Panc1 (cell line): ENCODE data around the gene CDKAL1. TPM values are rescaled to one million over a fixed set of nuclear protein-coding genes. Genes with fewer than 3 reads are reported as not detected.

Source experiments
- ATAC-seq: fragments of 200-7000 bp; cut with Tn5 transposase; 2 replicates; pipeline ENCODE4 v1.9.1; 2020; ENCODE audit warnings: mild to moderate bottlenecking, moderate library complexity
- BruUV-seq: library from RNA; stranded (reverse); fragments of 400-500 nt; replicated peaks from 2 replicates; lab custom pipeline; 2021; lab: Mats Ljungman, UMichigan
- CTCF ChIA-PET: fragments of 300-600 bp; sonication (Branson Sonifier 250); formaldehyde crosslinking; loops from one replicate; lab custom pipeline; 2022; ENCODE audit warnings: antibody characterized with exemption; lab: Charles Lee
- POLR2A ChIA-PET: fragments of 300-600 bp; sonication (Branson Sonifier 250); formaldehyde crosslinking; loops from one replicate; lab custom pipeline; 2022; ENCODE audit warnings: antibody characterized with exemption; lab: Charles Lee
- DNase-seq: peaks from one replicate; pipeline ENCODE4 v3.0.0-alpha.2; 2010; ENCODE audit warnings: low read depth, low spot score
- H3K27ac ChIP-seq: 2 replicates; pipeline ENCODE4 v1.5.1; 2011; ENCODE audit warnings: mild to moderate bottlenecking, low read length, inconsistent platforms
- H3K27me3 ChIP-seq: fragments of 200-500 bp; sonication (Bioruptor generic); 2 replicates; pipeline ENCODE4 v1.6.0; 2014; ENCODE audit warnings: low read length, inconsistent platforms; ENCODE audit not compliant: control insufficient read depth, insufficient read depth
- H3K36me3 ChIP-seq: fragments of 200-500 bp; sonication (Bioruptor generic); 2 replicates; pipeline ENCODE4 v1.5.1; 2014; ENCODE audit warnings: inconsistent platforms, mild to moderate bottlenecking, low read length, moderate library complexity; ENCODE audit not compliant: control insufficient read depth, insufficient read depth
- H3K4me1 ChIP-seq: 2 replicates; pipeline ENCODE4 v1.5.1; 2011; ENCODE audit warnings: inconsistent platforms, mild to moderate bottlenecking, low read length, moderate library complexity; ENCODE audit not compliant: control insufficient read depth, insufficient read depth
- H3K4me3 ChIP-seq, 2 experiments: 2 replicates each; pipeline ENCODE4 v1.5.1; 2011 to 2012; ENCODE audit warnings: low read depth in 2 of 2, low read length in 2 of 2, mild to moderate bottlenecking in 2 of 2, inconsistent platforms in 1 of 2, moderate library complexity in 1 of 2
- H3K9me3 ChIP-seq: fragments of 200-500 bp; sonication (Bioruptor generic); 2 replicates; pipeline ENCODE4 v1.5.1; 2014; ENCODE audit warnings: low read depth, mild to moderate bottlenecking, inconsistent platforms, low read length, moderate library complexity; ENCODE audit not compliant: control insufficient read depth, insufficient read depth
- POLR2AphosphoS5 ChIP-seq: IDR thresholded peaks from 2 replicates; pipeline ENCODE4 v1.6.1; 2012; ENCODE audit warnings: mild to moderate bottlenecking, low read depth, low read length, moderate library complexity
- SIN3A ChIP-seq: IDR thresholded peaks from 2 replicates; pipeline ENCODE4 v1.6.1; 2012; ENCODE audit warnings: low read depth, mild to moderate bottlenecking, low read length, moderate library complexity, borderline replicate concordance; ENCODE audit not compliant: insufficient read depth
- TCF7L2 ChIP-seq: IDR thresholded peaks from 2 replicates; pipeline ENCODE4 v1.6.1; 2011; ENCODE audit warnings: mild to moderate bottlenecking, low read depth, low read length, inconsistent platforms
- in situ Hi-C: cut with HindIII; loops from 2 replicates; pipeline ENCODE4 v1.10.0; 2016; ENCODE audit warnings: low sequenced_read_pairs, low pct_unique_long_range_greater_than_20kb
- intact Hi-C: fragments of 100-400 bp; cut with micrococcal nuclease; formaldehyde crosslinking; loops from one replicate; pipeline ENCODE4 v1.10.0; 2022; ENCODE audit not compliant: unreplicated experiment
- total RNA-seq: library from RNA; stranded (reverse); gene quantifications from one replicate; pipeline ENCODE4 v1.2.1, GENCODE V29; 2021; ENCODE audit not compliant: unreplicated experiment
- TF ChIP-seq, protein P1 (sequence below), 2 experiments: IDR thresholded peaks; 2 replicates each; pipeline ENCODE4 v1.6.1; 2011 to 2012; ENCODE audit warnings: low read depth in 2 of 2, control low read depth in 1 of 2, low read length in 1 of 2, mild to moderate bottlenecking in 1 of 2, moderate library complexity in 1 of 2; ENCODE audit not compliant: insufficient read depth in 1 of 2
- TF ChIP-seq, protein P2 (sequence below): fragments of 450-650 bp; IDR thresholded peaks from 2 replicates; pipeline ENCODE4 v1.5.1; 2017; ENCODE audit warnings: mild to moderate bottlenecking

The CDKAL1 gene
- total RNA-seq, 1 experiment from 2014 or later, result 14.5 TPM

DNA sequence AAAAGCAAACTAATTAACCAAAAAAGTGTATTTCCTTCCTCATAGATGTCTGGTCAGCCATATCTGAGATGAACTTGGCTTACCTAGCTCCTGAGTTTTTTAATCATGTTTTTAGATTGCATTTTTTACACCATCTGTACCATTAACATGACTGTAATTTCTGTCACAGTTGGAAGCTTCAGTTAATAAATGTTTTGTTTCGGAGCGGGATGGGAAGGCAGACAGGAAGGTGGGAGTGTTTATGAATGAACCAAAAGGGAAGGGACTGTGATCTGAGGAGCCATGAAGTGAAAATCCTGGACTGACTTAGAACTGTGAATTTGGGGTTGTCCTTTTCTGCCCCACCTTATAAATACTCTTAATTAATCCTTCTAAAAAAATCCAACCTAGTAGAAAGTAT lies 613.7 kb downstream of the CDKAL1 start:
- Histone ChIP-seq H3K27me3 (no peaks in the 10 kb centered on the region), H3K27ac (no peak overlapping the region), H3K4me3 (no peak overlapping the region), H3K4me1 (no peaks in the 10 kb centered on the region), H3K36me3 (no peaks in the 10 kb centered on the region), H3K9me3 (no peaks in the 10 kb centered on the region)
- DNase-seq (no peak), ATAC-seq (no peak)
- ChIA-PET POLR2A (no interaction called here), CTCF (no interaction called here)
- TF ChIP-seq SIN3A, result no peak
- no peak for TF ChIP-seq TCF7L2
- TF ChIP-seq, protein P1, sequence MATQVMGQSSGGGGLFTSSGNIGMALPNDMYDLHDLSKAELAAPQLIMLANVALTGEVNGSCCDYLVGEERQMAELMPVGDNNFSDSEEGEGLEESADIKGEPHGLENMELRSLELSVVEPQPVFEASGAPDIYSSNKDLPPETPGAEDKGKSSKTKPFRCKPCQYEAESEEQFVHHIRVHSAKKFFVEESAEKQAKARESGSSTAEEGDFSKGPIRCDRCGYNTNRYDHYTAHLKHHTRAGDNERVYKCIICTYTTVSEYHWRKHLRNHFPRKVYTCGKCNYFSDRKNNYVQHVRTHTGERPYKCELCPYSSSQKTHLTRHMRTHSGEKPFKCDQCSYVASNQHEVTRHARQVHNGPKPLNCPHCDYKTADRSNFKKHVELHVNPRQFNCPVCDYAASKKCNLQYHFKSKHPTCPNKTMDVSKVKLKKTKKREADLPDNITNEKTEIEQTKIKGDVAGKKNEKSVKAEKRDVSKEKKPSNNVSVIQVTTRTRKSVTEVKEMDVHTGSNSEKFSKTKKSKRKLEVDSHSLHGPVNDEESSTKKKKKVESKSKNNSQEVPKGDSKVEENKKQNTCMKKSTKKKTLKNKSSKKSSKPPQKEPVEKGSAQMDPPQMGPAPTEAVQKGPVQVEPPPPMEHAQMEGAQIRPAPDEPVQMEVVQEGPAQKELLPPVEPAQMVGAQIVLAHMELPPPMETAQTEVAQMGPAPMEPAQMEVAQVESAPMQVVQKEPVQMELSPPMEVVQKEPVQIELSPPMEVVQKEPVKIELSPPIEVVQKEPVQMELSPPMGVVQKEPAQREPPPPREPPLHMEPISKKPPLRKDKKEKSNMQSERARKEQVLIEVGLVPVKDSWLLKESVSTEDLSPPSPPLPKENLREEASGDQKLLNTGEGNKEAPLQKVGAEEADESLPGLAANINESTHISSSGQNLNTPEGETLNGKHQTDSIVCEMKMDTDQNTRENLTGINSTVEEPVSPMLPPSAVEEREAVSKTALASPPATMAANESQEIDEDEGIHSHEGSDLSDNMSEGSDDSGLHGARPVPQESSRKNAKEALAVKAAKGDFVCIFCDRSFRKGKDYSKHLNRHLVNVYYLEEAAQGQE (IDR thresholded peaks at IDR 0.05; ENCODE audit: insufficient read depth in 1 of 2, low read depth in 2 of 2, low read length in 1 of 2), result no peak
- TF ChIP-seq, protein P2, sequence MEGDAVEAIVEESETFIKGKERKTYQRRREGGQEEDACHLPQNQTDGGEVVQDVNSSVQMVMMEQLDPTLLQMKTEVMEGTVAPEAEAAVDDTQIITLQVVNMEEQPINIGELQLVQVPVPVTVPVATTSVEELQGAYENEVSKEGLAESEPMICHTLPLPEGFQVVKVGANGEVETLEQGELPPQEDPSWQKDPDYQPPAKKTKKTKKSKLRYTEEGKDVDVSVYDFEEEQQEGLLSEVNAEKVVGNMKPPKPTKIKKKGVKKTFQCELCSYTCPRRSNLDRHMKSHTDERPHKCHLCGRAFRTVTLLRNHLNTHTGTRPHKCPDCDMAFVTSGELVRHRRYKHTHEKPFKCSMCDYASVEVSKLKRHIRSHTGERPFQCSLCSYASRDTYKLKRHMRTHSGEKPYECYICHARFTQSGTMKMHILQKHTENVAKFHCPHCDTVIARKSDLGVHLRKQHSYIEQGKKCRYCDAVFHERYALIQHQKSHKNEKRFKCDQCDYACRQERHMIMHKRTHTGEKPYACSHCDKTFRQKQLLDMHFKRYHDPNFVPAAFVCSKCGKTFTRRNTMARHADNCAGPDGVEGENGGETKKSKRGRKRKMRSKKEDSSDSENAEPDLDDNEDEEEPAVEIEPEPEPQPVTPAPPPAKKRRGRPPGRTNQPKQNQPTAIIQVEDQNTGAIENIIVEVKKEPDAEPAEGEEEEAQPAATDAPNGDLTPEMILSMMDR, result no peak
- TF ChIP-seq POLR2AphosphoS5, result no peak
- in situ Hi-C loops (no loop called here), intact Hi-C loops (no loop called here)
- no TSS peak for BruUV-seq

DNA sequence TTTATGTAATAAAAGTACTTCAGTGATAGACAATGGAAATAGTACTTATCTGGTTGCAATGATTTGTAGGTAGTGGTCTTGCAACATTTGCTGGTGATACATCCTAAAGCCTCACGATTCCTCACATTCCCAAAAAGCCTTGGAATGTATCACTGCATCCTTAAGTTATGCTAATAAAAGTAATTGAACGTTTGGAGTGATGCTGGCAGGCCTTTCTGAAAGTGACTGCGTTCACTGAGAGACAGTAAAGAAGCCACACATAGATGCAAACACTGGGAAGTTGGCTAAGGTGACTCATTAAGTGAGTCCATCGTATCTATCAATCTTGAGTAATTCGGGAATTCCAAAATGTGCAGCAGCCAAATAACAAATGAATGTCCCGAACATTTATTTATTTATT lies 615.2 kb downstream of the CDKAL1 start:
- in situ Hi-C loops, result no loop called here
- intact Hi-C loops, result no loop called here
- TF ChIP-seq, protein P1 (IDR thresholded peaks at IDR 0.05; ENCODE audit: insufficient read depth in 1 of 2, low read depth in 2 of 2, low read length in 1 of 2), result no peak
- no peak for TF ChIP-seq TCF7L2
- no peak for TF ChIP-seq SIN3A
- TF ChIP-seq POLR2AphosphoS5, result no peak
- TF ChIP-seq, protein P2, result no peak
- Histone ChIP-seq H3K9me3 (no peaks in the 10 kb centered on the region), H3K27ac (no peak overlapping the region), H3K4me1 (no peaks in the 10 kb centered on the region), H3K36me3 (no peaks in the 10 kb centered on the region), H3K4me3 (no peak overlapping the region), H3K27me3 (no peaks in the 10 kb centered on the region)
- DNase-seq, result no peak
- ChIA-PET CTCF (no interaction called here), POLR2A (no interaction called here)
- no TSS peak for BruUV-seq
- no peak for ATAC-seq
